HG03280 (cell line): ENCODE measurements around the gene TCP11L2.
A peak's percentile ranks its signal among the peaks of the same experiment; 100 is the strongest.
"Not testable (repeated sequence)": the region's sequence is repeated elsewhere in the genome, so short reads cannot be mapped to it uniquely, and the experiment has no call there.

Source experiments
- ATAC-seq: cut with Tn5 transposase; IDR thresholded peaks from one replicate; pipeline ENCODE4 v1.9.1; 2021; ENCODE audit warnings: mild to moderate bottlenecking, moderate library complexity; ENCODE audit not compliant: unreplicated experiment

TCP11L2 gene

GRCh38 chr12:106282457-106283097 is 20.0 kb upstream of the TCP11L2 start:
- peak; percentile 78 for ATAC-seq

- ATAC-seq: no peak
Observed at GRCh38 chr12:106284358-106285105, 18.0 kb upstream of the TCP11L2 start.

GRCh38 chr12:106285982-106286381 is 16.6 kb upstream of the TCP11L2 start:
- no peak for ATAC-seq

- not testable (repeated sequence) for ATAC-seq
Observed at GRCh38 chr12:106286576-106287162, 15.9 kb upstream of the TCP11L2 start.

GRCh38 chr12:106287364-106287763 is 15.2 kb upstream of the TCP11L2 start:
- no peak for ATAC-seq

GRCh38 chr12:106288101-106288493 is 14.4 kb upstream of the TCP11L2 start:
- no peak for ATAC-seq

GRCh38 chr12:106288494-106289195 is 13.9 kb upstream of the TCP11L2 start:
- ATAC-seq: no peak

- no peak for ATAC-seq
Observed at GRCh38 chr12:106289196-106289681, 13.3 kb upstream of the TCP11L2 start.

- ATAC-seq: no peak
Observed at GRCh38 chr12:106290666-106291065, 11.9 kb upstream of the TCP11L2 start.

GRCh38 chr12:106291342-106291741 is 11.2 kb upstream of the TCP11L2 start:
- no peak for ATAC-seq

- no peak for ATAC-seq
Observed at GRCh38 chr12:106292339-106292738, 10.2 kb upstream of the TCP11L2 start.

GRCh38 chr12:106296179-106296877 is 6.2 kb upstream of the TCP11L2 start:
- no peak for ATAC-seq

GRCh38 chr12:106297075-106297474 is 5.5 kb upstream of the TCP11L2 start:
- ATAC-seq: no peak

GRCh38 chr12:106297681-106298080 is 4.9 kb upstream of the TCP11L2 start:
- no peak for ATAC-seq

- ATAC-seq: no peak
Observed at GRCh38 chr12:106299202-106299774, 3.2 kb upstream of the TCP11L2 start.

- no peak for ATAC-seq
Observed at GRCh38 chr12:106300761-106301160, 1.8 kb upstream of the TCP11L2 start.

- ATAC-seq: no peak
Observed at GRCh38 chr12:106301241-106301610, 1.3 kb upstream of the TCP11L2 start.

- ATAC-seq: peak; percentile 45
Observed at GRCh38 chr12:106301611-106302321, 767 bp upstream of the TCP11L2 start.

GRCh38 chr12:106303202-106303820 is 778 bp downstream of the TCP11L2 start:
- ATAC-seq: no peak
